Duodenal mucosa (tissue), 2 donors: Measurements from ENCODE around the gene MAST4.

Experiments used
- H3K27ac ChIP-seq: one replicate; pipeline ENCODE4 v1.7.0; 2013; ENCODE audit warnings: low read depth, low read length
- H3K27me3 ChIP-seq, 2 donors: one replicate each; pipeline ENCODE4 v1.7.0; 2013; ENCODE audit warnings: low read length in 2 of 2, control low read depth in 1 of 2; ENCODE audit not compliant: insufficient read depth in 2 of 2, control insufficient read depth in 1 of 2
- H3K36me3 ChIP-seq, 2 donors: one replicate each; pipeline ENCODE4 v1.7.0; 2013; ENCODE audit warnings: low read length in 2 of 2, control low read depth in 1 of 2; ENCODE audit not compliant: insufficient read depth in 2 of 2, control insufficient read depth in 1 of 2
- H3K4me1 ChIP-seq, 2 donors: one replicate each; pipeline ENCODE4 v1.7.0; 2013; ENCODE audit warnings: low read length in 2 of 2, control low read depth in 1 of 2; ENCODE audit not compliant: insufficient read depth in 2 of 2, control insufficient read depth in 1 of 2
- H3K4me3 ChIP-seq, 2 donors: one replicate each; pipeline ENCODE4 v1.7.0; 2013; ENCODE audit warnings: low read length in 2 of 2, low read depth in 1 of 2
- H3K9ac ChIP-seq, 2 donors: one replicate each; pipeline ENCODE4 v1.7.0; 2013; ENCODE audit warnings: low read length in 2 of 2, low read depth in 1 of 2
- H3K9me3 ChIP-seq, 2 donors: one replicate each; pipeline ENCODE4 v1.7.0; 2013; ENCODE audit warnings: low read length in 2 of 2, control low read depth in 1 of 2; ENCODE audit not compliant: control insufficient read depth in 1 of 2

The MAST4 gene

DNA sequence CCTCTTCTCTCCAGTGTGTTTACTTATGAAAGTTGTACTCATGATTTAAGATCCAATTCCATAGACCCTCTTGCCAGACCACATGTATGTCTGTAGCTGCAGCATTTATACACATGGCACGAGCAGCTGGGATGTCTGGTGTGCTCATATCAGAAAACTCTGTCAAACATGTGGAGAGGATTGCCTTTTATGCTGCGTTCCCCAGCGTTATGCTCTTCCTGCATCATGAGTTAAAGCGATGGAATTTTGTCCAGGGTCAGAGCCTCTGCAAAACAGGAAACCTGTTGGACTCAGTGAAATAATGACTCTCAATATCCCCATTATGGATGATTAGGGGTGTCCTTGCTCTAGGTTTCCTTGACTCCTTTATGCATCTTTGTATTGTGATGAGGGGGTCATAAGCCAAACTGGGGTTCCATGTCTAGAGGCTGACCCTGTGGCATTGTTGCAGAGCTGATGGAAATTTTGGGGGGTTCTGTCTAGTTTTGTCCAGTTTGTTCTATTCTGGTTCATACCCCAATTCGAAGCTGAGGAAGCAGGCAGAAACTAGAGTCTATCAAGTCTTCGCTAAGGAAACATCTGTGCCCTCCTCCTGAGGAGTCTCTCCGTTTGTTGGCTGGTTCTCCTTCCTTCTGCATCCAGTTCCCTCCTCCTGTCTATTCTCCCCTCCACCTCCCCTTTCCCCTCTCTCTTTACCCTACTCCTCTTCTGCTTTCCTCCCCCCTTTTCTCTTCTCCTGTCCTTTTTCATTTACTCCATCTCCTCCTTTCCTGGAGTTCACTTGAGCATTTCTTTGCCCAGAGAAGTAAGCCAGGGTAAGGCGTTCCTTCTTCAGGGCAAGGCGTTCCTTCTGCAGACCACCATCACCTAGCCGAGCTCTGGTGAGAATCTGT is 252.8 kb downstream of the MAST4 start:
- Histone ChIP-seq H3K9me3 (no peaks in the 10 kb centered on the region), H3K4me1 (no peaks in the 10 kb centered on the region), H3K27ac (no peak overlapping the region), H3K27me3 (no peaks in the 10 kb centered on the region), H3K36me3 (no peaks in the 10 kb centered on the region), H3K9ac (no peak overlapping the region), H3K4me3 (no peak overlapping the region)

DNA sequence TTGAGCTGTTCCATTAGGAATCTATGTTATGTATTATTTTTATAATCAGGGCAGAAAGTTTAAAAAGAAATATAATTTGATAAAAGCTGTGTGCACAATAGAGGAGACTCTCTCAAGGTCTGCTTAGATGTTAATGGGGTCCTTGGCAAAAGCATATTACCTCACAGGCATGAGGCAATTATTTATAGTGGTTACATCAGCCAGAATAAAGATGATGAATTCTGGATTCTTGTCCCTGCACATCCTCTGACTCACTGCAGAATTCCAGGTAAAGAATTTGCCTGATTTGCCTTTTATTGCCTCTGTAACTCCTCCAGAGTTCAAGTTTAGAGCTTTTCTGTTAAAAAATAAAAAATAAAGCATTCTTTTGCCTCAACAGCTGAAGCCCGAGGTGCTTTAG is 253.6 kb downstream of the MAST4 start:
- no peak overlapping the region for H3K4me3 ChIP-seq
- H3K9ac ChIP-seq: no peak overlapping the region
- H3K27me3 ChIP-seq: no peaks in the 10 kb centered on the region
- no peaks in the 10 kb centered on the region for H3K4me1 ChIP-seq
- H3K9me3 ChIP-seq: no peaks in the 10 kb centered on the region
- no peaks in the 10 kb centered on the region for H3K36me3 ChIP-seq
- H3K27ac ChIP-seq: no peak overlapping the region

DNA sequence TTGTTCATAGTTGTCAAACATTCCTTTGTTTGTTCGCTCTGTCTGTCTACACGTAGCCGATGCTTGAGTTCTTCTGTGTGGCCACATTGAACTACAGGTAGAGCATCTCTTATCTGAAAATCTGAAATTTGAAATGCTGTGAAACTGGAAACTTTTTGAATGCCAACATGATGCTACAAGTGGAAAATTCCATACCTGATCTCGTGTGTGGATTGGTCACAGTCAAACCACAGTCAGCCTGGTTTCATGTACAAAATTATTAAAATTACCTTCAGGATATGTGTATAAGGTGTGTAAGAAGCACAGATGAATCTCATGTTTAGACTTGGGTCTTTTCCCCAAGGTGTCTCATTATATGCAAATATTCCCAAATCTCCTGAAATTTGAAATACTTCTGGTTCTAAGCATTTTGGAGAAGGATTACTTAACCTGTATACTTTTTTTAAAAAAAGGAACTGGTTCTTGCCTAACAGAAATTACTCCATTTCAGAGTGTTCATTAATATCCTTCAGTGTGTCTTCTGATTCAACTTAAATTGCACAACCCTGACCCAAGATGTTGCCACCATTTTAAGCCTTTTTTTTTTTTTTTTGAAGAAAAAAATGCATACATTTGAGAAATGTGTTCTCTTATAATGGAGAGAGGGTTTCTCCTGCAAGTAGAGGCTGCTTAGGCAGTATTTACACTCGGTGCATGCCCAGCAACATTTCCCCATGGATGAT is 254.3 kb downstream of the MAST4 start:
- H3K4me3 ChIP-seq: no peak overlapping the region
- H3K4me1 ChIP-seq: no peaks in the 10 kb centered on the region
- H3K27me3 ChIP-seq: no peaks in the 10 kb centered on the region
- H3K9me3 ChIP-seq: no peaks in the 10 kb centered on the region
- no peak overlapping the region for H3K27ac ChIP-seq
- no peak overlapping the region for H3K9ac ChIP-seq
- no peaks in the 10 kb centered on the region for H3K36me3 ChIP-seq

DNA sequence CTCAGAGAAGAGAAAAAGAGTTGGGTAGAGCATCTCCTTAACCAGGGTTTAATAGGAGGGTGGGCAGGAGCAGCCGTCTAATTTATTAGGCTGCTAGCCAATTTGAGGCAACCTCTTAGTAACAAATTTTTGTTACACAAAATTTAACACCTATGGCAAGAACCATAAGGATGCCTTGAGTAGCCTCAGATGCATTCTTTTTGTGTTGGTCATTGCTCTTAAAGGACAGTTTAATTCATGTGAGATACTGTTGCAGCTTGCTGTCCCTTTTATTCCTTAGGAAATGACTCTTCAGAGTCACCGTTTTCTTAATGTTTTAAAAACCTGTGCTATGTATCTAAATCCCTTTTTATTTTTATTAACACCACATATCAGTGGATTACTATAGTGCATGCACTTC is 255.1 kb downstream of the MAST4 start:
- Histone ChIP-seq H3K27me3 (no peaks in the 10 kb centered on the region), H3K27ac (no peak overlapping the region), H3K4me1 (no peaks in the 10 kb centered on the region)

GRCh38 chr5:66854416-66854815 is 258.2 kb downstream of the MAST4 start:
- H3K27me3 ChIP-seq: no peaks in the 10 kb centered on the region

More for the DNA sequence above, 255.1 kb downstream of the MAST4 start:
- Histone ChIP-seq H3K9ac (no peak overlapping the region), H3K36me3 (no peaks in the 10 kb centered on the region), H3K9me3 (no peaks in the 10 kb centered on the region), H3K4me3 (no peak overlapping the region)

DNA sequence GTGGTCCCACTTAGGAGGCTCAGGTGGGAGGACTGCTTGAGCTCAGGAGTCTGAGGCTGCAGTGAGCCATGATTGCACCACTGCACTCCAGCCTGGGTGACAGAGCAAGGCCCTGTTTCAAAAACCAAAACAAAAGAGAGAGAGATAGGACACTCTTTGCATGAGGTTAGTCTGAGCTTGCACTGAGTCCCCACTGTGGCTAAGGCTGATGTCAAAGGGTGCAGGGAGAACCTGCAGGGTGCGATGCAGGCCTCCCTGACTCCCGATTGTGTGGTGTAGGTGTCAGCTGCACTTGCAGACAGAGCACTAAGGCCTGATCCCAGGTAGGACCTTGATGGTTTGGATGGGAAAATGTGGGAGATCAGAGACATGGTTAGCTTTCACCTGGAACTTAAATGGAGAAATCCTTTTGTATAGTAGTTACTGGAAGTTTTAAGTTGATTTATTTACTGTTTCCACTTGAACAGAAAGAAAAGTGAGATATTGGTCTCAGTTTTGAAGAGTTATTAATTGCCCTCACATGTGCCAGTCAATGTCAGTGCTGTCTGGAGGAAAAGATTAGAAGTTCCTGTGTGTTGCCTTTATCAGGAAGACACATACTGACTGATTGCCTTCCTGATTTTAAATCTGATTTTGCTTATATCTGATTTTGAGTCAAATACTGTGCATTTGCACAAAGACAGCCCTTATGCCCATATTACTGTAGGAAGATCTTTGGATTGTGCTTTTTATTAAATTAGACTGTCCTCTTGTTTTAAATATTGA is 260.0 kb downstream of the MAST4 start:
- Histone ChIP-seq H3K9me3 (no peaks in the 10 kb centered on the region), H3K4me3 (no peak overlapping the region), H3K27ac (no peak overlapping the region), H3K9ac (no peak overlapping the region), H3K27me3 (peaks cover 0 to 3% of the 10 kb centered on the region in 2 donors), H3K4me1 (no peaks in the 10 kb centered on the region), H3K36me3 (no peaks in the 10 kb centered on the region)

More at GRCh38 chr5:66854416-66854815, 258.2 kb downstream of the MAST4 start:
- Histone ChIP-seq H3K27ac (no peak overlapping the region), H3K4me1 (no peaks in the 10 kb centered on the region), H3K36me3 (no peaks in the 10 kb centered on the region), H3K9ac (no peak overlapping the region), H3K4me3 (no peak overlapping the region), H3K9me3 (no peaks in the 10 kb centered on the region)

DNA sequence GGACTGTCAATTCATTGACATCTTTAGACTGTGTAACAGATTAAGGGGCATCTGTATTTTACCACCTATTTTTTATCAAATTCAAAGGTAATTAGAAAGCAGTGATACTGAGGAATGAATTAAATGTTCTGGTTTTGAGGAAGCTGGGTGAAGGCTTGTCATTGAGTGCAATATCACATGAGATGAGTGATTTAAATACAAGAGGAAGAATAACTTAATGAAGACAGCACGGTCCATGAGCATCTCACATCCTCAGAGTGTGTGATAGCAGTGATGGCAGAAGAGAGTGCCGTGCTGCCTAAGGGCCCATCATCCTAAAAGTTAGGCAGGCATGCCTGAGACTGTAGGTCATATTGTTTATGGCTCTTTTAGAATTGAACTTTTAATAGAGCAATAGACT is 263.3 kb downstream of the MAST4 start:
- Histone ChIP-seq H3K27me3 (peaks cover 0 to 3% of the 10 kb centered on the region in 2 donors), H3K9ac (no peak overlapping the region), H3K27ac (no peak overlapping the region), H3K4me3 (no peak overlapping the region), H3K4me1 (no peaks in the 10 kb centered on the region), H3K9me3 (no peaks in the 10 kb centered on the region), H3K36me3 (no peaks in the 10 kb centered on the region)

GRCh38 chr5:66860199-66860975 is 264.2 kb downstream of the MAST4 start:
- Histone ChIP-seq H3K4me3 (no peak overlapping the region), H3K9ac (no peak overlapping the region), H3K27ac (no peak overlapping the region), H3K27me3 (peaks cover 0 to 3% of the 10 kb centered on the region in 2 donors), H3K4me1 (no peaks in the 10 kb centered on the region), H3K36me3 (no peaks in the 10 kb centered on the region), H3K9me3 (no peaks in the 10 kb centered on the region)

GRCh38 chr5:66861402-66861801 is 265.2 kb downstream of the MAST4 start:
- Histone ChIP-seq H3K9ac (no peak overlapping the region), H3K27ac (no peak overlapping the region), H3K9me3 (no peaks in the 10 kb centered on the region), H3K36me3 (no peaks in the 10 kb centered on the region), H3K4me1 (no peaks in the 10 kb centered on the region), H3K4me3 (no peak overlapping the region), H3K27me3 (peaks cover 0 to 3% of the 10 kb centered on the region in 2 donors)
